Measurements from ENCODE around the gene ECPAS.

- no peak for TF ChIP-seq CTCF (conservative IDR thresholded peaks at IDR 0.05; ENCODE audit: low read length)
- no peak for TF ChIP-seq EZH2phosphoT487 (IDR thresholded peaks at IDR 0.05; ENCODE audit: borderline replicate concordance, low read depth, low read length)
Observed at GRCh38 chr9:111463048-111463447, 21.1 kb downstream of the ECPAS start.

Data from OCI-LY7 (cell line).